ENCODE data around the gene JAG2. TPM values are rescaled to one million over a fixed set of nuclear protein-coding genes. Genes with fewer than 3 reads are reported as not detected.

The JAG2 gene
- total RNA-seq, 4 donors from 2014 or later = 20.7 to 29.4 (median 23.3) TPM

DNA sequence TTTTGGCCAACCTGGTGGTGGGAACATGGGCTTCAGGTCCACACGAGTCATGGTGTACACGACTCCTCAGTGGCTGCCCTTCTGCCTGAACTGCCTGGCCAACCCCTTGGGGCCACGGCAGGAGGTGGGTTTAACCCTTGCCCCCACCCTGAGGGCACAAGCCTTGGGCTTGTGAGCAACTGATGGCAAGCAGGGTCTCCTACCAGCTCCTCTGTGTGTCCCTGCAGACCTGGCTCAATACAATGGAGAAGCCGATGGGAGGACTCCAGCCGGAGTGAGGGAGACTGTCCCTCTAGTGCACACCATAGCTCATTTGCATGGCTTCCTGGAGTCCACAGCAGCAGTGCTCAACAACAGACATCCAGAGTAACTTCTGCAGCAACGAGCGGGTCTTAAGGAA, 28.0 kb downstream of the JAG2 start:
- peaks cover 0 to 6% (median 0%) of the 10 kb centered on the region in 4 donors for H3K27me3 ChIP-seq
- intact Hi-C loops (cut with DNase I) = no loop called here
- H3K27ac ChIP-seq = no peak overlapping the region
- TF ChIP-seq POLR2A (IDR thresholded peaks at IDR 0.05) = no peak
- TF ChIP-seq, protein P1, sequence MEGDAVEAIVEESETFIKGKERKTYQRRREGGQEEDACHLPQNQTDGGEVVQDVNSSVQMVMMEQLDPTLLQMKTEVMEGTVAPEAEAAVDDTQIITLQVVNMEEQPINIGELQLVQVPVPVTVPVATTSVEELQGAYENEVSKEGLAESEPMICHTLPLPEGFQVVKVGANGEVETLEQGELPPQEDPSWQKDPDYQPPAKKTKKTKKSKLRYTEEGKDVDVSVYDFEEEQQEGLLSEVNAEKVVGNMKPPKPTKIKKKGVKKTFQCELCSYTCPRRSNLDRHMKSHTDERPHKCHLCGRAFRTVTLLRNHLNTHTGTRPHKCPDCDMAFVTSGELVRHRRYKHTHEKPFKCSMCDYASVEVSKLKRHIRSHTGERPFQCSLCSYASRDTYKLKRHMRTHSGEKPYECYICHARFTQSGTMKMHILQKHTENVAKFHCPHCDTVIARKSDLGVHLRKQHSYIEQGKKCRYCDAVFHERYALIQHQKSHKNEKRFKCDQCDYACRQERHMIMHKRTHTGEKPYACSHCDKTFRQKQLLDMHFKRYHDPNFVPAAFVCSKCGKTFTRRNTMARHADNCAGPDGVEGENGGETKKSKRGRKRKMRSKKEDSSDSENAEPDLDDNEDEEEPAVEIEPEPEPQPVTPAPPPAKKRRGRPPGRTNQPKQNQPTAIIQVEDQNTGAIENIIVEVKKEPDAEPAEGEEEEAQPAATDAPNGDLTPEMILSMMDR (IDR thresholded peaks at IDR 0.05) = no peak
- H3K4me1 ChIP-seq = peaks cover 0 to 5% (median 0%) of the 10 kb centered on the region in 3 donors
- H3K9me3 ChIP-seq = peaks cover 0 to 19% (median 11%) of the 10 kb centered on the region in 3 donors
- no peak for DNase-seq
- no peak overlapping the region for H3K4me3 ChIP-seq
- peaks cover 0 to 45% (median 0%) of the 10 kb centered on the region in 3 donors for H3K36me3 ChIP-seq
- WGBS, 2 donors = 88 to 96% methylated on average over 3 to 4 of the region's 7 CpGs

DNA sequence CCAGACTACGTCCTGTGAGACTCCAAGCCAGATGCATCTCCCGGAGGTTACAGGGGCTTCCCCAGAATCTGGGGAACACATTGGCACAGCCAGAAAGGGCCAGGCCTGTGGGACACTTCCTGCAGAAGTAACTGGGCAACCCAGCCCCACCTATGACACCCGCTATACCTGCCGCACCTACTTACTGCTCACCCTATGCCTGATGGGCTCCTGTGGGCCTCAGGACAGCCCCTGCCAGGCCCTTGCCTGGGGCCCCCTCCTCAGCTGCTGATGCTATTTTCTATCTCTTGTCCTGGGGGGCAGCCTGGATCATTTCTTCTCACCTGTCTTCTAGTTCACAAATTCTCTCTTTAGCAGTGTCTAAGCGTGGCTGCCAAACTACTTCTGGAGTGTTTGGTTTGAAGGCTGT, 28.7 kb downstream of the JAG2 start:
- peaks cover 0 to 38% (median 0%) of the 10 kb centered on the region in 3 donors for H3K36me3 ChIP-seq
- no peak for TF ChIP-seq POLR2A (IDR thresholded peaks at IDR 0.05)
- TF ChIP-seq, protein P1 (IDR thresholded peaks at IDR 0.05) = no peak
- no peak overlapping the region for H3K4me3 ChIP-seq
- 93 to 96% methylated on average over 4 of the region's 5 CpGs for WGBS, 2 donors
- H3K4me1 ChIP-seq = peaks cover 0 to 5% (median 0%) of the 10 kb centered on the region in 3 donors
- DNase-seq = no peak
- peaks cover 0 to 19% (median 11%) of the 10 kb centered on the region in 3 donors for H3K9me3 ChIP-seq
- intact Hi-C loops (cut with DNase I) = no loop called here
- H3K27me3 ChIP-seq = peaks cover 0 to 6% (median 0%) of the 10 kb centered on the region in 4 donors
- H3K27ac ChIP-seq = no peak overlapping the region

- Histone ChIP-seq H3K27me3 (peaks cover 0 to 6% (median 0%) of the 10 kb centered on the region in 4 donors), H3K4me1 (peaks cover 0 to 5% (median 0%) of the 10 kb centered on the region in 3 donors), H3K4me3 (no peak overlapping the region), H3K27ac (no peak overlapping the region), H3K9me3 (peaks cover 0 to 19% (median 11%) of the 10 kb centered on the region in 3 donors), H3K36me3 (peaks cover 0 to 33% (median 0%) of the 10 kb centered on the region in 3 donors)
- no peak for TF ChIP-seq POLR2A (IDR thresholded peaks at IDR 0.05)
- TF ChIP-seq, protein P1 (IDR thresholded peaks at IDR 0.05) = no peak
- WGBS, 2 donors = 76 to 78% methylated on average over 5 to 6 of the region's 10 CpGs
- intact Hi-C loops (cut with DNase I) = no loop called here
- no peak for DNase-seq
Observed at GRCh38 chr14:105139212-105139825, 29.3 kb downstream of the JAG2 start.

- Histone ChIP-seq H3K27ac (no peak overlapping the region), H3K4me3 (no peak overlapping the region), H3K9me3 (peaks cover 0 to 19% (median 11%) of the 10 kb centered on the region in 3 donors), H3K36me3 (peaks cover 0 to 27% (median 0%) of the 10 kb centered on the region in 3 donors), H3K27me3 (peaks cover 0 to 6% (median 0%) of the 10 kb centered on the region in 4 donors), H3K4me1 (peaks cover 0 to 5% (median 0%) of the 10 kb centered on the region in 3 donors)
- no peak for DNase-seq
- 64% methylated on average over 4 of the region's 15 CpGs; no CpG with 5 or more reads in 1 of the 2 donors for WGBS, 2 donors
- intact Hi-C loops (cut with DNase I) = no loop called here
- no peak for TF ChIP-seq POLR2A (IDR thresholded peaks at IDR 0.05)
- TF ChIP-seq, protein P1 (IDR thresholded peaks at IDR 0.05) = no peak
Observed at GRCh38 chr14:105138551-105139111, 29.9 kb downstream of the JAG2 start.

GRCh38 chr14:105138021-105138541, 30.5 kb downstream of the JAG2 start:
- no CpG with 5 or more reads among the region's 19 CpGs for WGBS, 2 donors
- no peak for TF ChIP-seq POLR2A (IDR thresholded peaks at IDR 0.05)
- TF ChIP-seq, protein P1 (IDR thresholded peaks at IDR 0.05) = no peak
- Histone ChIP-seq H3K4me3 (no peak overlapping the region), H3K27me3 (peaks cover 0 to 6% (median 0%) of the 10 kb centered on the region in 4 donors), H3K4me1 (peaks cover 0 to 5% (median 0%) of the 10 kb centered on the region in 3 donors), H3K36me3 (peaks cover 0 to 22% (median 0%) of the 10 kb centered on the region in 3 donors), H3K9me3 (peaks cover 0 to 19% (median 11%) of the 10 kb centered on the region in 3 donors), H3K27ac (no peak overlapping the region)
- intact Hi-C loops (cut with DNase I) = no loop called here
- DNase-seq = no peak

Measured in esophagus squamous epithelium (tissue), 5 donors.